Fibroblast of lung (primary cell): Measurements from ENCODE around the gene LPP.

ENCODE experiments used
- EZH2 ChIP-seq: IDR thresholded peaks from 2 replicates; pipeline ENCODE4 v1.5.1; 2012; ENCODE audit warnings: low read length, control low read depth, mild to moderate bottlenecking; ENCODE audit errors: missing control alignments
- TF ChIP-seq, protein P1 (sequence below), 2 donors: IDR thresholded peaks in 1 of 2; conservative IDR thresholded peaks in 1 of 2; 1 replicate in 1 of 2; 2 replicates in 1 of 2; pipeline ENCODE4 v1.5.1; 2011 to 2012; ENCODE audit warnings: low read length in 2 of 2, control low read depth in 1 of 2, inconsistent platforms in 1 of 2, low read depth in 1 of 2, mild to moderate bottlenecking in 1 of 2

DNA sequence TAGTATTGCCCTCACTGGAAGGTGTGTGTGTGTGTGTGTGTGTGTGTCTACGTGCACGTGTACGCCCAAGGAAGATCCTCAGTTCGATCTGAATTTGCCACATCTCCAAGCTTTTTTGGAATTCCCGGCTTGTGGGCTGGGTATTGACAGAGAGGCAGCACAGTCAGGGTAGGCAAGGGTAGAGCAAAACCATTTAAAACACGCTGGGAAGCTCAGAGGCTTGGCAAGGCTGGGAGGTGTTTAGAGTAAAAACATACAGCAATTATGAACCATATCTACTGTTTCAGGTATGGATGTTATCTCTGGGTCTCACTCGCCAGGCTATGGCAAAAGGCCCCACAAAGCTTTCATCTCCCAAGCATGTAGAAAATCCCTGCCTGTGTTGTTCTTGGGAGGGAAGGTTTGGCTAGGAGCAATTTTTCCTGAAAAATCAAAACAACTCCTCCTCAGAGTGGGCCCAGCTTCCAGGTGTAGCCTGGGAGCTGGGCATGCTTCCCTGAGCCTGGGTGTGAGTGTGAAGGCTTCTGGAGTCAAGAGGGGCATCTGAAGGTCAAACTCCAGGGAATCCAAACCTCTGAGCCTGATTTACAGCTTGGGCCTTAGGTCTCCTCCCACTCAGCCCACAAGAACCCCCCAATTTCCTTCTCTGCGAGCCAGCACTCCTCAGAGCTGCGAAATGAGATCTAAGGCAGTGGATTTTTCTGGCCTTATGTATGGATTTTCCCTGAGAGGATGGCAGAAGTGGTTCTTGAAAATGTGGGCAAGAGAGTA is 773.0 kb downstream of the LPP start:
- TF ChIP-seq, protein P1, sequence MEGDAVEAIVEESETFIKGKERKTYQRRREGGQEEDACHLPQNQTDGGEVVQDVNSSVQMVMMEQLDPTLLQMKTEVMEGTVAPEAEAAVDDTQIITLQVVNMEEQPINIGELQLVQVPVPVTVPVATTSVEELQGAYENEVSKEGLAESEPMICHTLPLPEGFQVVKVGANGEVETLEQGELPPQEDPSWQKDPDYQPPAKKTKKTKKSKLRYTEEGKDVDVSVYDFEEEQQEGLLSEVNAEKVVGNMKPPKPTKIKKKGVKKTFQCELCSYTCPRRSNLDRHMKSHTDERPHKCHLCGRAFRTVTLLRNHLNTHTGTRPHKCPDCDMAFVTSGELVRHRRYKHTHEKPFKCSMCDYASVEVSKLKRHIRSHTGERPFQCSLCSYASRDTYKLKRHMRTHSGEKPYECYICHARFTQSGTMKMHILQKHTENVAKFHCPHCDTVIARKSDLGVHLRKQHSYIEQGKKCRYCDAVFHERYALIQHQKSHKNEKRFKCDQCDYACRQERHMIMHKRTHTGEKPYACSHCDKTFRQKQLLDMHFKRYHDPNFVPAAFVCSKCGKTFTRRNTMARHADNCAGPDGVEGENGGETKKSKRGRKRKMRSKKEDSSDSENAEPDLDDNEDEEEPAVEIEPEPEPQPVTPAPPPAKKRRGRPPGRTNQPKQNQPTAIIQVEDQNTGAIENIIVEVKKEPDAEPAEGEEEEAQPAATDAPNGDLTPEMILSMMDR (conservative IDR thresholded peaks at IDR 0.05 in 1 of 2, IDR thresholded peaks at IDR 0.05 in 1 of 2; ENCODE audit: low read depth in 1 of 2, low read length in 2 of 2) = no peak
- TF ChIP-seq EZH2 = no peak
